NB4 (cell line): ENCODE measurements around the gene FXN.

Experiments
- CTCF ChIP-seq: IDR thresholded peaks from one replicate; pipeline ENCODE4 v1.5.1; 2012; ENCODE audit warnings: low read depth, low read length
- POLR2A ChIP-seq: IDR thresholded peaks from 2 replicates; pipeline ENCODE4 v1.6.1; 2011; ENCODE audit warnings: mild to moderate bottlenecking; ENCODE audit not compliant: insufficient read length; ENCODE audit errors: extremely low read depth

GRCh38 chr9:69141851-69142250 lies 106.3 kb downstream of the FXN start:
- no peak for TF ChIP-seq CTCF
- no peak for TF ChIP-seq POLR2A
